ENCODE data around the gene IBTK.
"Not testable (repeated sequence)": the region's sequence is repeated elsewhere in the genome, so short reads cannot be mapped to it uniquely, and the experiment has no call there.

The IBTK gene

DNA sequence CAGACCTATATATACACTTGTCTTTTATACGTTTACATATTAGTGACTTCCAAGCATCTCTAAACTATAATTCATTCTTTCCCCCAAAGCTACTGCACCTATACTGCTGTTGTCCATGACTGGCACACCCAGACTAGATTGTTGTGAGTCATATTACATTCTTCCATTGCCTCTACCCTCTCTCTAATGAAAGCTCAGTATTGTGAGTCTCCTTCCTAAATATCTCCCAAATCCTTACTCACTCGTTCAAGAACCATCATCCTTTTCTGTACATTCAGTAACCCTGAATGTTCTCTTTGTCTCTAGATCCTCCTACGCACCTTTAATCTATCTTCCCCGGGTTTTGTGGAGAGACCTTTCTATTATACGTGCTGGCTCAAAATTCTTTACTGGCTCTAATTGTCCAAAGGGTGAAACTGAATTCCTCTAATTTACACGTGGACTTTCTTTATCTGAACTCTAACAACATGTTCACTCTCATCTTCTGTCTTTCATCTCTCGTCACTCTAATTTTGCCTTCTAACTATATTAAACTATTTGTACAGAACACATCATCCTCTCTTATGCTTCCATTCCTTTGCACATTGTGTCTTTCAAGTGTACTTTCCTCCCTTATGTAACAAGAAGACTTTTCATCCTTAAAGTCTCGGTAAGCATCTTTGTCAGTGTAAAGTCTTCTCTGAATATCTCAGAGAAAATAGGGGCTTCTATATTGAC lies 109.3 kb downstream of the IBTK start:
- Mint-ChIP-seq H3K4me3 (no peak overlapping the region), H3K9me3 (no peaks in the 10 kb centered on the region), H3K36me3 (ENCODE audit: low read depth) (no peaks in the 10 kb centered on the region), H3K27ac (no peak overlapping the region), H3K27me3 (peaks cover 4% of the 10 kb centered on the region), H3K4me1 (no peaks in the 10 kb centered on the region)
- ATAC-seq (no peak), DNase-seq (no peak)

DNA sequence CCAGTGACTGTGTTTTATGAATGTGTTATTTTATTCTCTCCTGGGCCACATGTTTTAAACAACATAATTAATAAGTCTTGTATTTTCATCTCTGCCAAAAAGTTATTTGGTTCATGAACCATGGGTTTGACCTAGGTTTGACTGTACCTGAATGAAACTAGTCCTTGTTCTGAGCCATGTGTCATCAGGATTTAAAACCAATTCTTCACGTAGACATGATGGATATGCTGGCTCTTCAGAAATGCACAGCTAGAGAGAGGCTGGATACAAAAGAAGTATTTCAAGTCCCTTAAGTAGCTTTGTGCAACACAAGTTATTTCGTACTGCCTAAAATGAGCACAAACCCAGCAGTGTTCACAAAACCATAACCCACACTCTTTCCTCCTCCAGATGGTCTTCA lies 116.1 kb downstream of the IBTK start:
- ATAC-seq (no peak), DNase-seq (no peak)
- Mint-ChIP-seq H3K27me3 (peaks cover 4% of the 10 kb centered on the region), H3K4me3 (no peak overlapping the region), H3K9me3 (no peaks in the 10 kb centered on the region), H3K4me1 (no peaks in the 10 kb centered on the region), H3K27ac (no peak overlapping the region), H3K36me3 (ENCODE audit: low read depth) (no peaks in the 10 kb centered on the region)

DNA sequence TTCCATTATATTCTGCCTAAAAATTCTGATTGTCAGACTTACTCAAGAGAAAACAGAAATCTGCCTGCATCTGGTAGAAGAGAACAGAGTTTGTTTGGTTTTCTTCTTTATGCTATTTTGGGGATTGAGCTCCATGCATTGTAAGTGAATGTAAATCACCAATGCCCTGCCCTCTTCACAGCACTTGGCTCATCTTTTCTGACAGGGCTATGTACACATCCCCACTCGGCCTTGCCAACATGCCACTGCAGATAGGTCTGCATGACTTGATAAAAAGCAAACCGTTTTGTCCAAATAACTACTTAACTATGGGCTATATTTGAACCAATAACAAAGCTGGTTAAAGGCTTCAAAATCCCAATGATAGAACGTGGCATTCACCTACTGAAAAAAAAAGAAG lies 117.7 kb downstream of the IBTK start:
- no peaks in the 10 kb centered on the region for H3K9me3 Mint-ChIP-seq
- H3K4me3 Mint-ChIP-seq: no peak overlapping the region
- no peak overlapping the region for H3K27ac Mint-ChIP-seq
- no peak for ATAC-seq
- DNase-seq: no peak
- peaks cover 4% of the 10 kb centered on the region for H3K27me3 Mint-ChIP-seq
- no peaks in the 10 kb centered on the region for H3K4me1 Mint-ChIP-seq
- H3K36me3 Mint-ChIP-seq (ENCODE audit: low read depth): no peaks in the 10 kb centered on the region

DNA sequence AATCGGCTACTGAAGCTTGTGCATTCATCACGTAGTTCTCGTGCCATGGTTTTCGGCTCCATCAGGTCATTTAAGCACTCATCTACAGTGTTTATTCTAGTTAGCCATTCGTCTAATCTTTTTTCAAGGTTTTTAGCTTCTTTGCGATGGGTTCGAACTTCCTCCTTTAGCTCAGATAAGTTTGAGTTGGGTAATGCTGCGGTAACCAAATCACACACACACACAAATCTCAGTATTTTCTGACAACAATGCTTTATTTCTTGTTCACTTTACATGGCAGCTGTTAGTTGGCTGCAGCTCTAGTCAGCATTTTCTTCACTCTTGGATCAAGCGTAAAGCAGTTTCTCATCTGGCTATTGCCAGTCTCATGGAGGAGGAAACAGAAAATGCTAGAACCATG lies 118.6 kb downstream of the IBTK start:
- H3K4me3 Mint-ChIP-seq; H3K4me1 Mint-ChIP-seq; H3K27ac Mint-ChIP-seq; H3K27me3 Mint-ChIP-seq; H3K36me3 Mint-ChIP-seq (ENCODE audit: low read depth); ATAC-seq; H3K9me3 Mint-ChIP-seq; DNase-seq: not testable (repeated sequence)

DNA sequence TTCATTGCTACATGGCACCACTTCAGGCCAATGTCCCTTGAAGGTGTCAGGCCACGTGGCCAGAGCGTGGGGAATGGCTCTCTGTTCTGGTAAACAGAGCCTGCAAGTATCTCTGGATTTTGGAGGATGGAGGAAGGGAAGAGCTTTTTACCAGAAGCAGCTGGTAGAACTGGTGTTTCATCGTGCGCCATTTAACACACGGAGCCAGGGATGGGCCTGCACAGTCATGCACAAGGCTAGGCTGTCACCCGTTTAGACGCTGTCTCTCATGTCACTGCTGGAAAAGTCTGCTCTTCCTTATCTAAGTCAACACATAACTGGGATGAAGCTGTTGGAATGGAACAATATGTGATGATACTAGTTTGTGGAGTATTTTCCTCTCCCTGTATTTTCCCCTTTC lies 123.9 kb downstream of the IBTK start:
- Mint-ChIP-seq H3K4me3 (no peak overlapping the region), H3K27me3 (no peaks in the 10 kb centered on the region), H3K4me1 (no peaks in the 10 kb centered on the region), H3K27ac (no peak overlapping the region), H3K9me3 (no peaks in the 10 kb centered on the region), H3K36me3 (ENCODE audit: low read depth) (no peaks in the 10 kb centered on the region)
- DNase-seq (no peak), ATAC-seq (no peak)
